ENCODE results near the gene KLHL3.

Gene KLHL3

GRCh38 chr5:137708796-137709559 lies 26.9 kb downstream of the KLHL3 start:
- in situ Hi-C loops (cut with HindIII; ENCODE audit: low sequenced_read_pairs), result no loop called here

GRCh38 chr5:137708062-137708461 lies 27.8 kb downstream of the KLHL3 start:
- in situ Hi-C loops (cut with HindIII; ENCODE audit: low sequenced_read_pairs), result no loop called here

- in situ Hi-C loops (cut with HindIII; ENCODE audit: low sequenced_read_pairs), result no loop called here
These were observed 29.0 kb downstream of the KLHL3 start for GRCh38 chr5:137706841-137707240.

GRCh38 chr5:137705106-137705505 lies 30.8 kb downstream of the KLHL3 start:
- in situ Hi-C loops (cut with HindIII; ENCODE audit: low sequenced_read_pairs), result no loop called here

GRCh38 chr5:137703565-137703964 lies 32.3 kb downstream of the KLHL3 start:
- in situ Hi-C loops (cut with HindIII; ENCODE audit: low sequenced_read_pairs), result no loop called here

GRCh38 chr5:137700282-137700680 lies 35.6 kb downstream of the KLHL3 start:
- in situ Hi-C loops (cut with HindIII; ENCODE audit: low sequenced_read_pairs), result no loop called here

GRCh38 chr5:137699336-137700281 lies 36.3 kb downstream of the KLHL3 start:
- in situ Hi-C loops (cut with HindIII; ENCODE audit: low sequenced_read_pairs), result no loop called here

GRCh38 chr5:137696481-137696880 lies 39.4 kb downstream of the KLHL3 start:
- in situ Hi-C loops (cut with HindIII; ENCODE audit: low sequenced_read_pairs), result no loop called here

- in situ Hi-C loops (cut with HindIII; ENCODE audit: low sequenced_read_pairs), result no loop called here
These were observed 40.0 kb downstream of the KLHL3 start for GRCh38 chr5:137695651-137696428.

GRCh38 chr5:137693951-137694721 lies 41.8 kb downstream of the KLHL3 start:
- in situ Hi-C loops (cut with HindIII; ENCODE audit: low sequenced_read_pairs), result no loop called here

- in situ Hi-C loops (cut with HindIII; ENCODE audit: low sequenced_read_pairs), result no loop called here
These were observed 42.5 kb downstream of the KLHL3 start for GRCh38 chr5:137693307-137693950.

- in situ Hi-C loops (cut with HindIII; ENCODE audit: low sequenced_read_pairs), result no loop called here
These were observed 46.6 kb downstream of the KLHL3 start for GRCh38 chr5:137689306-137689705.

GRCh38 chr5:137688210-137688840 lies 47.6 kb downstream of the KLHL3 start:
- in situ Hi-C loops (cut with HindIII; ENCODE audit: low sequenced_read_pairs), result no loop called here

- in situ Hi-C loops (cut with HindIII; ENCODE audit: low sequenced_read_pairs), result no loop called here
These were observed 51.1 kb downstream of the KLHL3 start for GRCh38 chr5:137684761-137685160.

- in situ Hi-C loops (cut with HindIII; ENCODE audit: low sequenced_read_pairs), result no loop called here
These were observed 54.7 kb downstream of the KLHL3 start for GRCh38 chr5:137681191-137681590.

GRCh38 chr5:137679910-137680309 lies 56.0 kb downstream of the KLHL3 start:
- in situ Hi-C loops (cut with HindIII; ENCODE audit: low sequenced_read_pairs), result no loop called here

- in situ Hi-C loops (cut with HindIII; ENCODE audit: low sequenced_read_pairs), result no loop called here
These were observed 56.7 kb downstream of the KLHL3 start for GRCh38 chr5:137679195-137679594.

GRCh38 chr5:137672881-137673280 lies 63.0 kb downstream of the KLHL3 start:
- in situ Hi-C loops (cut with HindIII; ENCODE audit: low sequenced_read_pairs), result no loop called here

GRCh38 chr5:137672001-137672400 lies 63.9 kb downstream of the KLHL3 start:
- in situ Hi-C loops (cut with HindIII; ENCODE audit: low sequenced_read_pairs), result no loop called here

All from endothelial cell of hepatic sinusoid (primary cell).